Spleen (tissue), 11 donors: ENCODE measurements around the gene ZNF469. TPM values are rescaled to one million over a fixed set of nuclear protein-coding genes. Genes with fewer than 3 reads are reported as not detected.
A peak's percentile ranks its signal among the peaks of the same experiment; 100 is the strongest.

ENCODE experiments used
- DNase-seq: peaks from one replicate; pipeline ENCODE4 v3.0.0-alpha.2; 2020
- H3K27ac ChIP-seq, 8 donors: fragments of 200-600 bp; sonication (generic) in 7 of 8; 1 replicate in 4 of 8; 2 replicates in 4 of 8; pipeline versions ENCODE4 v1.5.0 to v1.8.0; 2016 to 2021; ENCODE audit warnings: inconsistent platforms in 4 of 8, mild to moderate bottlenecking in 4 of 8, moderate library complexity in 1 of 8
- H3K27me3 ChIP-seq, 7 donors: fragments of 200-600 bp; sonication (generic) in 6 of 7; replicated peaks in 1 of 7; 1 replicate in 4 of 7; 2 replicates in 3 of 7; pipeline versions ENCODE4 v1.5.0 to v1.8.0; 2016 to 2021; ENCODE audit warnings: inconsistent platforms in 3 of 7, mild to moderate bottlenecking in 1 of 7
- H3K36me3 ChIP-seq, 6 donors: fragments of 200-600 bp; sonication (generic) in 5 of 6; 1 replicate in 4 of 6; 2 replicates in 2 of 6; pipeline versions ENCODE4 v1.5.0 to v1.8.0; 2016 to 2021; ENCODE audit warnings: inconsistent platforms in 2 of 6
- H3K4me1 ChIP-seq, 6 donors: fragments of 200-600 bp; sonication (generic) in 5 of 6; 1 replicate in 3 of 6; 2 replicates in 3 of 6; pipeline versions ENCODE4 v1.5.0 to v1.8.0; 2016 to 2021; ENCODE audit warnings: inconsistent platforms in 3 of 6
- H3K4me3 ChIP-seq, 8 donors: fragments of 200-600 bp; sonication (generic) in 7 of 8; 1 replicate in 4 of 8; 2 replicates in 4 of 8; pipeline versions ENCODE4 v1.5.0 to v1.8.0; 2016 to 2021; ENCODE audit warnings: inconsistent platforms in 4 of 8, mild to moderate bottlenecking in 4 of 8, moderate library complexity in 2 of 8
- H3K9me3 ChIP-seq, 8 donors: fragments of 200-600 bp; sonication (generic) in 7 of 8; 1 replicate in 4 of 8; 2 replicates in 4 of 8; pipeline versions ENCODE4 v1.5.0 to v1.8.0; 2016 to 2021; ENCODE audit warnings: inconsistent platforms in 4 of 8
- CTCF ChIP-seq, 11 experiments: fragments of 200-600 bp in 7 of 11; fragments of 450-650 bp in 4 of 11; sonication (generic) in 4 of 11; IDR thresholded peaks in 8 of 11; conservative IDR thresholded peaks in 3 of 11; 1 replicate in 7 of 11; 2 replicates in 4 of 11; pipeline versions ENCODE4 v1.4.0 to v1.8.0; 2016 to 2021; ENCODE audit warnings: antibody characterized with exemption in 11 of 11, inconsistent platforms in 4 of 11, mild to moderate bottlenecking in 1 of 11
- POLR2A ChIP-seq, 3 donors: fragments of 450-650 bp; IDR thresholded peaks; one replicate each; pipeline ENCODE4 v1.5.1; 2017; ENCODE audit warnings: antibody characterized with exemption in 3 of 3, mild to moderate bottlenecking in 1 of 3
- POLR2AphosphoS5 ChIP-seq, 3 donors: sonication (generic); formaldehyde crosslinking; IDR thresholded peaks; one replicate each; pipeline ENCODE4 v1.5.1; 2017; ENCODE audit warnings: antibody characterized with exemption in 3 of 3
- WGBS, 5 donors: extraction: QIAGEN DNeasy Blood & Tissue Kit in 3 of 5; methylation state at CpG; one replicate each; pipeline versions ENCODE4 v1.1.5 to v1.1.7; 2013 to 2018; 5-methylcytosine and 5-hydroxymethylcytosine counted together
- intact Hi-C: fragments of 100-400 bp; cut with DNase I; formaldehyde crosslinking; loops from one replicate; pipeline ENCODE4 v1.15.0; 2023; ENCODE audit warnings: low total_unique reads
- polyA plus RNA-seq, 3 donors: library from polyadenylated mRNA; stranded (reverse); fragments of 200-250 nt; gene quantifications; one replicate each; pipeline ENCODE4 v1.2.1, GENCODE V29; 2013
- total RNA-seq, 7 donors: library from RNA; depleted of rRNA in 3 of 7; stranded (reverse); fragments of >200 nt in 3 of 7; fragmentation: NEBNext Ultra II Directional in 4 of 7; extraction: Animal tissue kit (Norgen Biotek cat#: 25700) in 4 of 7; gene quantifications; one replicate each; pipeline versions ENCODE4 v1.1.0 to v1.2.1, GENCODE V29; 2016 to 2021
- donor health status: healthy with polysubstance abuse.
- donor health status: DM: no; HTN: no; CAD: no; lungs with moderate emphysema.
- donor health status: DM: no; HTN: no; CAD: no.
- donor health status: Bipolar disorder and iron deficiency.
- donor health status: healthy.
- donor health status: DM: no; HTN: no; CAD: no.
- donor health status: DM: yes; HTN: yes; CAD: no.

ZNF469 gene
- total and polyA plus RNA-seq, 10 donors = 0.27 to 8.0 (median 3.3) TPM

GRCh38 chr16:88367560-88367959, 15.2 kb upstream of the ZNF469 start:
- no peaks in the 10 kb centered on the region for H3K36me3 ChIP-seq
- no peak for TF ChIP-seq CTCF (IDR thresholded peaks at IDR 0.05 in 8 of 11, conservative IDR thresholded peaks at IDR 0.05 in 3 of 11)
- no peak for TF ChIP-seq POLR2AphosphoS5 (IDR thresholded peaks at IDR 0.05)
- no peak for TF ChIP-seq POLR2A (IDR thresholded peaks at IDR 0.05)
- H3K4me3 ChIP-seq = no peak overlapping the region
- no peaks in the 10 kb centered on the region for H3K4me1 ChIP-seq
- WGBS, 5 donors = 89 to 93% (median 91%) methylated on average over 9 to 11 of the region's 11 CpGs
- H3K9me3 ChIP-seq = peaks cover 0 to 11% (median 9%) of the 10 kb centered on the region in 8 donors
- DNase-seq = peak; percentile 35
- intact Hi-C loops = no loop called here
- H3K27ac ChIP-seq = no peak overlapping the region
- H3K27me3 ChIP-seq = peaks cover 0 to 16% (median 0%) of the 10 kb centered on the region in 7 donors

- no peak for TF ChIP-seq CTCF (IDR thresholded peaks at IDR 0.05 in 8 of 11, conservative IDR thresholded peaks at IDR 0.05 in 3 of 11)
- TF ChIP-seq POLR2A (IDR thresholded peaks at IDR 0.05) = no peak
Measured at GRCh38 chr16:88368036-88368435, 14.7 kb upstream of the ZNF469 start.

DNA sequence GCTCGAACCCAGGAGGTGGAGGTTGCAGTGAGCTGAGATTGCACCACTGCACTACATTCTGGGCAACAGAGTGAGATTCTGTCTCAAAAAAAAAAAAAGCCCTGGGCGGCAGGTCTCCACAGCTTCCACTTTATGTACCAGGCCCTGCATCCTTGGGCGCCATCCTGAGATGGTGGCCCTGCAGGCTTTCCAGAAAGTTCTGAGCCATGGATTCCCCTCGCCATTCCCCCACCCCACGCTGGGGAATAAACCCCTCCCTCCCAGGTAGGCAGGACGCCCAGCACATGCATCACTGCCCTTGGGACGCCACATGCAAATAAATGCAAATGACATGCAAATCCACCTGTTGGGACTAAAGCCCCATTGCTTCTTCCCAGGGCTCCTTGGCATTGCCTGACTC, 13.8 kb upstream of the ZNF469 start:
- Histone ChIP-seq H3K4me3 (no peak overlapping the region), H3K36me3 (no peaks in the 10 kb centered on the region), H3K27ac (no peak overlapping the region), H3K27me3 (peaks cover 0 to 10% (median 0%) of the 10 kb centered on the region in 7 donors), H3K4me1 (no peaks in the 10 kb centered on the region), H3K9me3 (no peaks in the 10 kb centered on the region)
- intact Hi-C loops = no loop called here
- TF ChIP-seq CTCF (IDR thresholded peaks at IDR 0.05 in 8 of 11, conservative IDR thresholded peaks at IDR 0.05 in 3 of 11) (no peak), POLR2A (IDR thresholded peaks at IDR 0.05) (no peak), POLR2AphosphoS5 (IDR thresholded peaks at IDR 0.05) (no peak)
- WGBS, 5 donors = 80 to 90% (median 84%) methylated on average over 7 of the region's 7 CpGs
- DNase-seq = no peak

More at GRCh38 chr16:88368036-88368435, 14.7 kb upstream of the ZNF469 start:
- Histone ChIP-seq H3K4me1 (no peaks in the 10 kb centered on the region), H3K4me3 (no peak overlapping the region), H3K27me3 (peaks cover 0 to 16% (median 0%) of the 10 kb centered on the region in 7 donors), H3K9me3 (peaks cover 0 to 6% (median 4%) of the 10 kb centered on the region in 8 donors), H3K27ac (no peak overlapping the region), H3K36me3 (no peaks in the 10 kb centered on the region)
- 91 to 96% (median 95%) methylated on average over 9 to 13 of the region's 13 CpGs for WGBS, 5 donors
- intact Hi-C loops = no loop called here
- DNase-seq = peak; percentile 51

GRCh38 chr16:88369447-88370008, 13.2 kb upstream of the ZNF469 start:
- TF ChIP-seq POLR2AphosphoS5 (IDR thresholded peaks at IDR 0.05) (no peak), POLR2A (IDR thresholded peaks at IDR 0.05) (no peak), CTCF (IDR thresholded peaks at IDR 0.05 in 8 of 11, conservative IDR thresholded peaks at IDR 0.05 in 3 of 11) (no peak)
- intact Hi-C loops = no loop called here
- no peaks in the 10 kb centered on the region for H3K9me3 ChIP-seq
- DNase-seq = peak; percentile 58
- WGBS, 5 donors = 81 to 97% (median 86%) methylated on average over 5 to 14 of the region's 14 CpGs
- no peaks in the 10 kb centered on the region for H3K4me1 ChIP-seq
- H3K27ac ChIP-seq = no peak overlapping the region
- H3K36me3 ChIP-seq = no peaks in the 10 kb centered on the region
- no peak overlapping the region for H3K4me3 ChIP-seq
- H3K27me3 ChIP-seq = peaks cover 0 to 10% (median 0%) of the 10 kb centered on the region in 7 donors
